Neuronal stem cell (in vitro differentiated cells): Measurements from ENCODE around the gene RTP2.

Experiments used
- DNase-seq: peaks from one replicate; pipeline ENCODE4 v3.0.0-alpha.2; 2013; ENCODE audit warnings: low spot score
- H2AFZ ChIP-seq: one replicate; pipeline ENCODE4 v1.6.1; 2013; ENCODE audit warnings: mild to moderate bottlenecking, low read length, inconsistent platforms
- H2AK5ac ChIP-seq: 2 replicates; pipeline ENCODE4 v1.6.1; 2013; ENCODE audit warnings: low read depth, mild to moderate bottlenecking, inconsistent platforms, low read length, moderate library complexity, mixed read lengths
- H2BK120ac ChIP-seq: 2 replicates; pipeline ENCODE4 v1.6.1; 2013; ENCODE audit warnings: low read depth, mild to moderate bottlenecking, inconsistent platforms, low read length, moderate library complexity, mixed read lengths
- H2BK12ac ChIP-seq: one replicate; pipeline ENCODE4 v1.6.1; 2013; ENCODE audit warnings: low read length, inconsistent platforms
- H2BK15ac ChIP-seq: 2 replicates; pipeline ENCODE4 v1.6.1; 2013; ENCODE audit warnings: mild to moderate bottlenecking, low read length, inconsistent platforms, mixed read lengths
- H2BK5ac ChIP-seq: one replicate; pipeline ENCODE4 v1.6.1; 2013; ENCODE audit warnings: inconsistent platforms, mild to moderate bottlenecking, low read length, moderate library complexity
- H3K14ac ChIP-seq: one replicate; pipeline ENCODE4 v1.6.1; 2013; ENCODE audit warnings: low read length, inconsistent platforms
- H3K18ac ChIP-seq: 2 replicates; pipeline ENCODE4 v1.6.1; 2013; ENCODE audit warnings: low read length, inconsistent platforms
- H3K23ac ChIP-seq: 2 replicates; pipeline ENCODE4 v1.6.1; 2013; ENCODE audit warnings: low read depth, mild to moderate bottlenecking, mixed read lengths, low read length, inconsistent platforms; ENCODE audit not compliant: poor library complexity
- H3K27ac ChIP-seq: replicated peaks from 3 replicates; pipeline ENCODE4 v1.5.1; 2013; ENCODE audit warnings: low read length, inconsistent platforms
- H3K27me3 ChIP-seq, 3 experiments: 2 replicates each; pipeline ENCODE4 v1.6.1; 2013; ENCODE audit warnings: low read length in 3 of 3, mild to moderate bottlenecking in 2 of 3, inconsistent platforms in 1 of 3, low read depth in 1 of 3, mixed read lengths in 1 of 3, moderate library complexity in 1 of 3; ENCODE audit not compliant: control insufficient read depth in 3 of 3, insufficient read depth in 3 of 3
- H3K36me3 ChIP-seq, 2 donors: replicated peaks in 1 of 2; 2 replicates each; pipeline ENCODE4 v1.6.1; 2013; ENCODE audit warnings: low read length in 2 of 2; ENCODE audit not compliant: control insufficient read depth in 2 of 2, insufficient read depth in 2 of 2
- H3K4ac ChIP-seq: 2 replicates; pipeline ENCODE4 v1.6.1; 2013; ENCODE audit warnings: inconsistent platforms, mild to moderate bottlenecking, low read length, moderate library complexity
- H3K4me1 ChIP-seq, 2 donors: 1 replicate in 1 of 2; 2 replicates in 1 of 2; pipeline ENCODE4 v1.6.1; 2013; ENCODE audit warnings: low read length in 2 of 2, low read depth in 1 of 2; ENCODE audit not compliant: control insufficient read depth in 2 of 2, insufficient read depth in 1 of 2
- H3K4me2 ChIP-seq: one replicate; pipeline ENCODE4 v1.6.1; 2013; ENCODE audit warnings: mild to moderate bottlenecking, low read length, inconsistent platforms; ENCODE audit not compliant: insufficient read depth, poor library complexity, severe bottlenecking
- H3K4me3 ChIP-seq, 2 donors: 2 replicates each; pipeline ENCODE4 v1.5.1; 2013; ENCODE audit warnings: low read length in 2 of 2, mild to moderate bottlenecking in 2 of 2, inconsistent platforms in 1 of 2, moderate library complexity in 1 of 2
- H3K79me1 ChIP-seq: one replicate; pipeline ENCODE4 v1.6.1; 2013; ENCODE audit warnings: low read depth, mild to moderate bottlenecking, inconsistent platforms, low read length, moderate library complexity
- H3K9ac ChIP-seq: one replicate; pipeline ENCODE4 v1.6.1; 2013; ENCODE audit warnings: mild to moderate bottlenecking, low read depth, low read length, inconsistent platforms; ENCODE audit not compliant: poor library complexity
- H3K9me3 ChIP-seq, 2 donors: replicated peaks in 1 of 2; 2 replicates each; pipeline versions ENCODE3 to v1.6.1; 2013; ENCODE audit warnings: low read length in 2 of 2, mild to moderate bottlenecking in 2 of 2, inconsistent platforms in 1 of 2, low read depth in 1 of 2, mixed read lengths in 1 of 2, moderate library complexity in 1 of 2; ENCODE audit not compliant: control insufficient read depth in 2 of 2, insufficient read depth in 1 of 2
- H4K8ac ChIP-seq: one replicate; pipeline ENCODE4 v1.6.1; 2013; ENCODE audit warnings: low read depth, mild to moderate bottlenecking, inconsistent platforms, low read length, moderate library complexity
- H4K91ac ChIP-seq: one replicate; pipeline ENCODE4 v1.6.1; 2013; ENCODE audit warnings: low read length, low read depth, mild to moderate bottlenecking, inconsistent platforms; ENCODE audit not compliant: poor library complexity
- WGBS, 2 donors: extraction: QIAGEN DNeasy Blood & Tissue Kit; methylation state at CpG; one replicate each; pipeline ENCODE4 v1.1.7; 2013; ENCODE audit warnings: missing lambda C conversion rate in 2 of 2, mixed read lengths in 1 of 2; ENCODE audit not compliant: insufficient read length in 2 of 2, insufficient replicate concordance in 1 of 2; ENCODE audit errors: extremely low coverage in 2 of 2; 5-methylcytosine and 5-hydroxymethylcytosine counted together

RTP2 gene

GRCh38 chr3:187728248-187728647 lies 25.9 kb upstream of the RTP2 start:
- H4K91ac ChIP-seq = no peak overlapping the region
- H3K27ac ChIP-seq = no peak overlapping the region
- no peak overlapping the region for H2AK5ac ChIP-seq
- H3K9ac ChIP-seq = no peak overlapping the region
- no peak overlapping the region for H3K14ac ChIP-seq
- H4K8ac ChIP-seq = no peak overlapping the region
- no peaks in the 10 kb centered on the region for H3K27me3 ChIP-seq
- H3K4ac ChIP-seq = no peak overlapping the region
- no peaks in the 10 kb centered on the region for H3K4me1 ChIP-seq
- no peak overlapping the region for H2BK12ac ChIP-seq
- no peaks in the 10 kb centered on the region for H3K79me1 ChIP-seq
- no CpG with 5 or more reads among the region's 8 CpGs for WGBS, 2 donors
- no peak for DNase-seq
- no peak overlapping the region for H3K23ac ChIP-seq
- H3K18ac ChIP-seq = no peak overlapping the region
- no peak overlapping the region for H2AFZ ChIP-seq
- no peak overlapping the region for H2BK120ac ChIP-seq
- H3K4me2 ChIP-seq = no peak overlapping the region
- no peak overlapping the region for H3K4me3 ChIP-seq
- H2BK15ac ChIP-seq = no peak overlapping the region
- H2BK5ac ChIP-seq = no peak overlapping the region
- H3K36me3 ChIP-seq = peaks cover 47 to 83% of the 10 kb centered on the region in 2 donors
- H3K9me3 ChIP-seq = no peaks in the 10 kb centered on the region

- Histone ChIP-seq H3K27ac (no peak overlapping the region), H2BK120ac (no peak overlapping the region), H2AK5ac (no peak overlapping the region), H2BK5ac (no peak overlapping the region), H3K27me3 (no peaks in the 10 kb centered on the region), H3K79me1 (no peaks in the 10 kb centered on the region), H3K18ac (peak overlapping the region; percentile 40), H3K23ac (peak overlapping the region; percentile 81), H3K36me3 (peaks cover 48 to 83% of the 10 kb centered on the region in 2 donors), H4K91ac (no peak overlapping the region), H3K4me1 (peaks cover 0 to 2% of the 10 kb centered on the region in 2 donors), H3K4me2 (no peak overlapping the region), H3K4me3 (peak overlapping the region in 1 of 2 donors; percentile 36), H3K4ac (no peak overlapping the region), H2BK12ac (no peak overlapping the region), H2BK15ac (no peak overlapping the region), H2AFZ (no peak overlapping the region), H3K14ac (peak overlapping the region; percentile 94), H3K9ac (no peak overlapping the region), H4K8ac (no peak overlapping the region), H3K9me3 (no peaks in the 10 kb centered on the region)
- DNase-seq = no peak
- no CpG with 5 or more reads among the region's 13 CpGs for WGBS, 2 donors
These were observed 24.2 kb upstream of the RTP2 start for GRCh38 chr3:187726564-187726963.

DNA sequence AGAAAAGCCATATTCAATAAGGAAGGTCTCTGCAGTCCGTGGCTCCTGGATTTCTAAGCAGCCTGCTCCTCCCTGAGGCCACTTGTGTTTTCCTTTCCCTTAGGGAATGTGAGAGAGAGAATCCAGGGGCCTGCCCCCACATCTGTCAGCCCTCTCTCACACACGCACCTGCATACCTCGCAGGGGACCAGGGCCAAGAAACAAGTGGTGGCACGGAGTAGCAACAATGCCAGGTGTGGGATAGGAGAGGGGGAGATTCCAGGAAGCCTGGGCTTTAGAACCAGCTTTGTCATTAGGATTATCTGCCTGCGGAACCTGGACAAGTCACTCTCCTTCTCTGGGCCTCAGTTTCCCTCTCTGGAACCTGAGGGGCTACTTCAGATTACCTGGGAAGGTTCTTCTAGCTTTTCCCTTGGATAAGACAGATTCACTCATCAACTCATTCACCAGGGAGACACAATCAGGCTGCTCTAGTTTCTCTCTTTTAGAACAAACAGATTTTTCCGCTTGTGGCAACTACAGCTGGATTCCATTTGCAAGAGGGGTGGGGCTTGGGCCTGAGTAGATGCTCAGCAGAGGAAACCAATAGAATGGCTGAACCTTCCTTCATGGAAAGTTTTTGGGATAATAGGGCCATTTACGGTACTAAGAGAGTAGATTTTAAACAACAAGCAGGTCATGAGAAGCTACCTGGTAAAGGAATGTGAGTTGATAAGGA lies 23.5 kb upstream of the RTP2 start:
- peaks cover 0 to 2% of the 10 kb centered on the region in 2 donors for H3K4me1 ChIP-seq
- no peaks in the 10 kb centered on the region for H3K79me1 ChIP-seq
- no peak overlapping the region for H3K18ac ChIP-seq
- no peak overlapping the region for H3K4me2 ChIP-seq
- no peak overlapping the region for H2BK120ac ChIP-seq
- no peak overlapping the region for H4K91ac ChIP-seq
- H3K23ac ChIP-seq = no peak overlapping the region
- no peak for DNase-seq
- no peaks in the 10 kb centered on the region for H3K9me3 ChIP-seq
- peaks cover 48 to 76% of the 10 kb centered on the region in 2 donors for H3K36me3 ChIP-seq
- no peaks in the 10 kb centered on the region for H3K27me3 ChIP-seq
- H2BK5ac ChIP-seq = no peak overlapping the region
- no peak overlapping the region for H3K4me3 ChIP-seq
- no peak overlapping the region for H4K8ac ChIP-seq
- H2AK5ac ChIP-seq = no peak overlapping the region
- no peak overlapping the region for H3K4ac ChIP-seq
- no peak overlapping the region for H3K9ac ChIP-seq
- no peak overlapping the region for H2BK15ac ChIP-seq
- WGBS, 2 donors = no CpG with 5 or more reads among the region's 7 CpGs
- no peak overlapping the region for H2BK12ac ChIP-seq
- H3K27ac ChIP-seq = no peak overlapping the region
- no peak overlapping the region for H2AFZ ChIP-seq
- no peak overlapping the region for H3K14ac ChIP-seq

- no peaks in the 10 kb centered on the region for H3K79me1 ChIP-seq
- H3K4me3 ChIP-seq = no peak overlapping the region
- no peak overlapping the region for H3K4ac ChIP-seq
- no peak for DNase-seq
- no peak overlapping the region for H2BK12ac ChIP-seq
- no peak overlapping the region for H3K4me2 ChIP-seq
- no peak overlapping the region for H4K91ac ChIP-seq
- no peak overlapping the region for H2BK5ac ChIP-seq
- H3K9me3 ChIP-seq = no peaks in the 10 kb centered on the region
- peak overlapping the region; percentile 16 for H3K9ac ChIP-seq
- H3K23ac ChIP-seq = peak overlapping the region; percentile 33
- H2BK120ac ChIP-seq = no peak overlapping the region
- H3K18ac ChIP-seq = no peak overlapping the region
- H3K4me1 ChIP-seq = peaks cover 0 to 2% of the 10 kb centered on the region in 2 donors
- H3K14ac ChIP-seq = no peak overlapping the region
- H2AK5ac ChIP-seq = no peak overlapping the region
- no peak overlapping the region for H2AFZ ChIP-seq
- no peak overlapping the region for H3K27ac ChIP-seq
- H2BK15ac ChIP-seq = no peak overlapping the region
- WGBS, 2 donors = no CpG with 5 or more reads among the region's 22 CpGs
- no peak overlapping the region for H4K8ac ChIP-seq
- peaks cover 43 to 70% of the 10 kb centered on the region in 2 donors for H3K36me3 ChIP-seq
- no peaks in the 10 kb centered on the region for H3K27me3 ChIP-seq
These were observed 22.9 kb upstream of the RTP2 start for GRCh38 chr3:187725224-187725623.
